Subcutaneous abdominal adipose tissue (tissue), 5 donors: ENCODE measurements around the gene ACOT13.
"Not testable (repeated sequence)": the region's sequence is repeated elsewhere in the genome, so short reads cannot be mapped to it uniquely, and the experiment has no call there.

Experiments used
- H3K27ac ChIP-seq: one replicate; pipeline ENCODE4 v1.7.0; 2013; ENCODE audit warnings: low read depth, mild to moderate bottlenecking, inconsistent platforms, low read length, moderate library complexity
- H3K27me3 ChIP-seq, 5 donors: one replicate each; pipeline ENCODE4 v1.7.0; 2013; ENCODE audit warnings: low read length in 5 of 5, inconsistent platforms in 1 of 5; ENCODE audit not compliant: control insufficient read depth in 5 of 5, insufficient read depth in 4 of 5
- H3K36me3 ChIP-seq, 5 donors: one replicate each; pipeline ENCODE4 v1.7.0; 2013; ENCODE audit warnings: low read length in 5 of 5; ENCODE audit not compliant: control insufficient read depth in 5 of 5, insufficient read depth in 5 of 5
- H3K4me1 ChIP-seq, 5 donors: one replicate each; pipeline ENCODE4 v1.7.0; 2013; ENCODE audit warnings: low read length in 5 of 5, mild to moderate bottlenecking in 3 of 5, moderate library complexity in 1 of 5; ENCODE audit not compliant: control insufficient read depth in 5 of 5, insufficient read depth in 5 of 5
- H3K4me3 ChIP-seq, 5 donors: one replicate each; pipeline ENCODE4 v1.7.0; 2013; ENCODE audit warnings: low read length in 5 of 5, low read depth in 1 of 5
- H3K9ac ChIP-seq, 5 donors: one replicate each; pipeline ENCODE4 v1.7.0; 2013; ENCODE audit warnings: low read length in 5 of 5, mild to moderate bottlenecking in 4 of 5, moderate library complexity in 3 of 5
- H3K9me3 ChIP-seq, 5 donors: one replicate each; pipeline ENCODE4 v1.7.0; 2013; ENCODE audit warnings: low read length in 5 of 5; ENCODE audit not compliant: control insufficient read depth in 5 of 5
- donor health status: healthy.
- donor health status: healthy.
- donor health status: healthy.
- donor health status: healthy.
- donor health status: healthy.

Gene ACOT13

DNA sequence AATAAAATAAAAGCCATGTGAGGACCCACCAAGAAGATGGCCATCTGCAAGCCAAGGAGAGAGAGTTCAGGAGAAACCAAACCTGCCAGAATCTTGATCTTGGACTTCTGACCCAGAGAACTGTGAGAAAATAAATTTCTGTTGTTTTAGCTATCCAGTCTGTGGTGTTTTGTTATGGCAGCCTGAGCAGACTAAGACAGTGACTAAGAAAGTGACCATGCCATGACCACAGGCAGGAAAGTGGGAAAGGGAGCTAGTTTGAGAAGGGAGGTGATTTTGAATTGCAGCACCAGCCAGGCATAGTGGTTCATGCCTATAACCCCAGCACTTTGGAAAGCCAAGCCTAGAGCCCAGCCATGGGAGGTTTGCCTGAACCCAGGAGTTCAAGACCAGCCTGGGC, 74.0 kb downstream of the ACOT13 start:
- no peaks in the 10 kb centered on the region for H3K27me3 ChIP-seq
- H3K9me3 ChIP-seq = no peaks in the 10 kb centered on the region
- H3K4me1 ChIP-seq = peaks cover 0 to 15% (median 0%) of the 10 kb centered on the region in 5 donors
- H3K36me3 ChIP-seq = no peaks in the 10 kb centered on the region
- H3K9ac ChIP-seq = no peak overlapping the region
- H3K27ac ChIP-seq = no peak overlapping the region
- H3K4me3 ChIP-seq = no peak overlapping the region

GRCh38 chr6:24742216-24742738, 75.4 kb downstream of the ACOT13 start:
- Histone ChIP-seq H3K4me1 (peaks cover 0 to 15% (median 0%) of the 10 kb centered on the region in 5 donors), H3K27ac (peak overlapping the region; percentile 41), H3K4me3 (no peak overlapping the region)

GRCh38 chr6:24743265-24743943, 76.5 kb downstream of the ACOT13 start:
- Histone ChIP-seq H3K4me1 (peaks cover 0 to 15% (median 0%) of the 10 kb centered on the region in 5 donors), H3K9me3 (no peaks in the 10 kb centered on the region), H3K27ac (peak overlapping the region; percentile 41), H3K27me3 (no peaks in the 10 kb centered on the region), H3K4me3 (no peak overlapping the region), H3K36me3 (no peaks in the 10 kb centered on the region), H3K9ac (no peak overlapping the region)

More at GRCh38 chr6:24742216-24742738, 75.4 kb downstream of the ACOT13 start:
- H3K36me3 ChIP-seq = no peaks in the 10 kb centered on the region
- no peaks in the 10 kb centered on the region for H3K9me3 ChIP-seq
- H3K9ac ChIP-seq = no peak overlapping the region
- H3K27me3 ChIP-seq = no peaks in the 10 kb centered on the region

- Histone ChIP-seq H3K36me3 (no peaks in the 10 kb centered on the region), H3K27me3 (no peaks in the 10 kb centered on the region), H3K4me1 (peaks cover 0 to 15% (median 0%) of the 10 kb centered on the region in 5 donors), H3K27ac (peak overlapping the region; percentile 8), H3K9me3 (no peaks in the 10 kb centered on the region), H3K9ac (no peak overlapping the region), H3K4me3 (no peak overlapping the region)
Observed at GRCh38 chr6:24743944-24744335, 77.1 kb downstream of the ACOT13 start.

DNA sequence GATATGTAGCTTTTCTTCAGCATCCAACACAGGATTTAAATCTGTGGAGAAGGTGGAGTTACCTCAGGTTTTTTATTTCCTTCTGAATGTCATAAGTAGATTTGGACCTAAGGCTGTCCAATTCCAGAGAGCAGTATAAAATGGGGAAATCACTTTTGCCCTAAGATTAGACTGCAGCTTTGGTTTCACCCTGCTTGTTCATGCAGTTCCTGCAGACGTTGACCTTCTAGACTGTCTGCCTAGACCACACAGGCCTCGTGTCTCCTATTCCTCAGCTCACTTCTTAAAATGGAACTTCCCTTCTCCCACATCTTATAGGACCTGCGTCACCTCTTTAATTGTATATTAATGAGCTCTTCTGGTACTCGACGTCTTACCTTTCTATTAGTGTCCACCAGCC, 78.0 kb downstream of the ACOT13 start:
- no peaks in the 10 kb centered on the region for H3K36me3 ChIP-seq
- no peaks in the 10 kb centered on the region for H3K9me3 ChIP-seq
- H3K27ac ChIP-seq = no peak overlapping the region
- H3K27me3 ChIP-seq = no peaks in the 10 kb centered on the region
- no peak overlapping the region for H3K9ac ChIP-seq
- H3K4me1 ChIP-seq = peaks cover 0 to 15% (median 0%) of the 10 kb centered on the region in 5 donors
- H3K4me3 ChIP-seq = no peak overlapping the region

- no peak overlapping the region for H3K4me3 ChIP-seq
- H3K27me3 ChIP-seq = no peaks in the 10 kb centered on the region
- H3K4me1 ChIP-seq = peaks cover 0 to 4% (median 0%) of the 10 kb centered on the region in 5 donors
- no peaks in the 10 kb centered on the region for H3K9me3 ChIP-seq
- H3K27ac ChIP-seq = no peak overlapping the region
- H3K36me3 ChIP-seq = no peaks in the 10 kb centered on the region
- H3K9ac ChIP-seq = no peak overlapping the region
Observed at GRCh38 chr6:24749297-24749696, 82.4 kb downstream of the ACOT13 start.

DNA sequence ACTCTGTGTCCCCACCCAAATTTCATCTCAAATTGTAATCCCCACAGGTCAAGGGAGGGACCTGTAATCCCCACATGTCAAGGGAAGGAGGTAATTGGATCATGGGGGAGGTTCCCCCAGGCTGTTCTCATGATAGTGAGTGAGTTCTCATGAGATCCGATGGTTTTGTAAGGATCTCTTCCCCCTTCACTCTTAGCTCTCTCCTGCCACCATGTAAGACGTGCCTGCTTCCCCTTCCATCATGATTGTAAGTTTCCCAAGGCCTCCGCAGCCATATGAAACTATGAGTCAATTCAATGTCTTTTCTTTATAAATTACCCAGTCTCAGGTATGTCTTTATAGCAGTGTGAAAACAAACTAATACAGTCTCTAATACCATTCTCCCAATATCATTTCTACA, 84.0 kb downstream of the ACOT13 start:
- not testable (repeated sequence) for H3K27ac ChIP-seq, H3K36me3 ChIP-seq, H3K9me3 ChIP-seq, H3K4me3 ChIP-seq, H3K4me1 ChIP-seq, H3K9ac ChIP-seq, H3K27me3 ChIP-seq

DNA sequence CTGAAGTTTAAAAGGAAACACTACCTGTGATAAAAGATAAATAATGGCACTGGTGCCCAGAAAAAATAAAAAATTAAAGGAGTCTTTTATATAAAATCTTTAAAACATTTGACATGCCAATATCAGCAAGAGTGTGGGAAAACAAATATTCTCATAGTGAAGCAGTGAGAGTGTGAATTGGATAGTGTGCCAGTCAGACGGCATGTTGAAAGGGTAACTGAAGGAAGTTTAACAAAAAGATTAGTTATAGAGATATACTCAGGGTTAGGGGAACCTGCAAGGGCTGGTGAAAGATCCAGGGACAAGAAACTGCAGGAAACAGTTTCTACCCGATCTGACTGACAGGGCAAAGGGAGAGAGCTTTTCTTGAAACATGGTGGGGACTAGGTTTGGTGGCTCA, 85.6 kb downstream of the ACOT13 start:
- H3K27me3 ChIP-seq = no peaks in the 10 kb centered on the region
- no peak overlapping the region for H3K4me3 ChIP-seq
- no peaks in the 10 kb centered on the region for H3K9me3 ChIP-seq
- no peaks in the 10 kb centered on the region for H3K4me1 ChIP-seq
- no peak overlapping the region for H3K9ac ChIP-seq
- H3K27ac ChIP-seq = no peak overlapping the region
- H3K36me3 ChIP-seq = no peaks in the 10 kb centered on the region

DNA sequence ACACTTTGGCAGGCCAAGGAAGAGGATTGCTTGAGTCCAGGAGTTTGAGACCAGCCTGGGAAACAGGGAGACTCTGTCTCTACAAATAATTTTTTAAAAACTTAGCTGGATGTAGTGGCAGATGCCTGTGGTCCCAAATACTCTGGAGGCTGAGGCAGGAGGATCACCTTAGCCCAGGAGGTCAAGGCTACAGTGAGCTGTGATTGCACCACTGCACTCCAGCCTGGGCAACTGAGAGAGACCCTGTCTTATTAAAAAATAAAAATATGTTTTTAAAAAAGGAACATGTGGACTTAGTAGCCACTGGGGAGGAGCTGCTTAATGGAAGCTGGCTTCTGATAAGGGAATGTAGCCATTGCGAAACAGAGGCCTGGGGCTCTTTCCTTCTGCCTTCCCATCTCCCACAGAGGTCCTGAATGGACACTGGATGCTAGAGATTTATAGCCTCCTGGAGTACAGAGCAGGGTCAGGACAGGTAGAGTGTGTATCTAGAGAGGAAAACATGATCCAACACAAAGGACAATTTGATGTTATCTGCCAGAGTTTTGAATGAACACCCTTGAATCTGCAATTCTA, 86.1 kb downstream of the ACOT13 start:
- Histone ChIP-seq H3K27me3 (no peaks in the 10 kb centered on the region), H3K9ac (no peak overlapping the region), H3K27ac (no peak overlapping the region), H3K4me3 (no peak overlapping the region), H3K4me1 (no peaks in the 10 kb centered on the region), H3K36me3 (no peaks in the 10 kb centered on the region), H3K9me3 (no peaks in the 10 kb centered on the region)

GRCh38 chr6:24753545-24753944, 86.7 kb downstream of the ACOT13 start:
- no peaks in the 10 kb centered on the region for H3K36me3 ChIP-seq
- no peaks in the 10 kb centered on the region for H3K9me3 ChIP-seq
- no peak overlapping the region for H3K9ac ChIP-seq
- no peak overlapping the region for H3K27ac ChIP-seq
- no peaks in the 10 kb centered on the region for H3K27me3 ChIP-seq
- no peaks in the 10 kb centered on the region for H3K4me1 ChIP-seq
- no peak overlapping the region for H3K4me3 ChIP-seq
